Activated CD4-positive, CD25-positive, alpha-beta regulatory T cell treated with anti-CD3 and anti-CD28 coated beads, Interleukin-2, amount 50 U/mL, for 72 hours (primary cell): ENCODE measurements around the gene PNMT.

Experiments used
- DNase-seq: peaks from one replicate; pipeline ENCODE4 v3.0.0; 2021

The PNMT gene, protein sequence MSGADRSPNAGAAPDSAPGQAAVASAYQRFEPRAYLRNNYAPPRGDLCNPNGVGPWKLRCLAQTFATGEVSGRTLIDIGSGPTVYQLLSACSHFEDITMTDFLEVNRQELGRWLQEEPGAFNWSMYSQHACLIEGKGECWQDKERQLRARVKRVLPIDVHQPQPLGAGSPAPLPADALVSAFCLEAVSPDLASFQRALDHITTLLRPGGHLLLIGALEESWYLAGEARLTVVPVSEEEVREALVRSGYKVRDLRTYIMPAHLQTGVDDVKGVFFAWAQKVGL

DNA sequence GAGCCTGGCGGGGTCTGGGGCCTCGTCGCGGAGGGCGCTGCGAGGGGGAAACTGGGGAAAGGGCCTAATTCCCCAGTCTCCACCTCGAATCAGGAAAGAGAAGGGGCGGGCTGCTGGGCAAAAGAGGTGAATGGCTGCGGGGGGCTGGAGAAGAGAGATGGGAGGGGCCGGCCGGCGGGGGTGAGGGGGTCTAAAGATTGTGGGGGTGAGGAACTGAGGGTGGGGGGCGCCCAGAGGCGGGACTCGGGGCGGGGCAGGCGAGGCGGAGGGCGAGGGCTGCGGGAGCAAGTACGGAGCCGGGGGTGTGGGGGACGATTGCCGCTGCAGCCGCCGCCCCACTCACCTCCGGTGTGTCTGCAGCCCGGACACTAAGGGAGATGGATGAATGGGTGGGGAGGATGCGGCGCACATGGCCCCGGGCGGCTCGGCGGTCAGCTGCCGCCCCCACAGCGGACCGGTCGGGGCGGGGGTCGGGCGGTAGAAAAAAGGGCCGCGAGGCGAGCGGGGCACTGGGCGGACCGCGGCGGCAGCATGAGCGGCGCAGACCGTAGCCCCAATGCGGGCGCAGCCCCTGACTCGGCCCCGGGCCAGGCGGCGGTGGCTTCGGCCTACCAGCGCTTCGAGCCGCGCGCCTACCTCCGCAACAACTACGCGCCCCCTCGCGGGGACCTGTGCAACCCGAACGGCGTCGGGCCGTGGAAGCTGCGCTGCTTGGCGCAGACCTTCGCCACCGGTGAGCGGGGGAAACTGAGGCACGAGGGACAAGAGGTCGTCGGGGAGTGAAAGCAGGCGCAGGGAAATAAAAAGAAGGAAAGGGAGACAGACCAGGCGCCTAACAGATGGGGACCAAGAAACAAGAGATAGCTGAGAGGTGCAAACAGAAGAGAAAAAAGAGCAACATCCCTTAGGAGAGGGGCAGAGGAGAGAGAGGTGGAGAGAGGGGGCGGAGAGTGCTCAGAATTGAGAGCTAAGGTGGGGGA lies at the start of gene PNMT:
PNMT (plus strand) TSS at position 509 of the 980 bp plus-strand sequence; CDS start at position 532, 23 bp downstream.
- peak; percentile 71 for DNase-seq

DNA sequence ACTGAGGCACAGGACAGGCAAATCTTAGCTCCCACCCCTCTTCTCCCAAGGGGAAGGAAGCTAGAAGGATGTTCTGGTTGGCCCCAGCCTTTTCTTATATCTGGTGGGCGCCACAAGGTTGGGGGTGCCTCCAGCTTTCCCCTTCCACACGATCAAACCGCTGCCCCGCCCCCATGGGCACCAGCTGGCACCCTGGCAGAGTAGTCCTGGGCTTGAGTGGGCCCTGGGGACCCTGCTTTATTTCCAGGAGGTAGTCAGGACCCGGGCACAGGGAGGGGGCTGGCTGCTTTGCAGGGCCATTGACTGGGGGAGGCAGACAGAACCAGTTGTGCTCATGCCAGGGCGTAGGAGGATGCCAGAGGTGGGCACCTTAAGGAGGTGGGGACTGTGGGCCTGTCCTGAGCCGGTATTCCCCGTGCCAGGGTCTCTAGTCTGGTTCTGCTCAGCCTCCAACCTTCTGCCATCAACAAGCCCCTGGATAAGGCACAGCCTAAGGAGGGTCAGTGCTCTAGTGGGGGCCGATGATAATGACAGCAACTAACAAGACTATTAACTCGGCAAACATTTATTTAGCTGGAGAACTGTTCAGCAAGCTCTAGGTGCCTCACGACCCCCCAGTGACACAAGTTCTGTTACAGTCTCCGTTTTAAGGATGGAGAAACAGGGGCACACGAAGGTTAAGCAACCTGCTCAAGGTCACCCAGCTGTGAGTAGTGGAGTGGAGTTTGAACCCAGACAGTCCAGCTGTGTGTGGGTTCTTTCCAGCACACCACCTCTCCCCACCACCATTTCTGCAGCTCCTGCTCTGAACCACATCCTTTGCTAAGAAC lies 49.1 kb upstream of the PNMT start:
- DNase-seq = no peak

DNA sequence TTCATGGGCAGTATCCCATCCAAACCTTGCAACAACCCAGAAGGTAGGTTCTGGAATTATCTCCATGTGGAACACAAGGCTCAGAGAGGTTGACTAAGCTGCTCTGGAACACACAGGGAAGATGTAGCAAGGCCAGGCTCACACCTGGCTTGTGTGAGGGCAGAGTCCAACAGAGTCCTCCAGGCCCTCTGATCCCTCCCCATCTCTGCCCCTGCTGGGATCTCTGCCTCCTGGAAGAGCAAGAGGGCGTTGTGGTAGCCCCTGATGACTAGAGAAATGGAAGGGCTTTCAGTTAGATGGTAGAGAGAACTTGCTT lies 48.5 kb upstream of the PNMT start:
- no peak for DNase-seq

DNA sequence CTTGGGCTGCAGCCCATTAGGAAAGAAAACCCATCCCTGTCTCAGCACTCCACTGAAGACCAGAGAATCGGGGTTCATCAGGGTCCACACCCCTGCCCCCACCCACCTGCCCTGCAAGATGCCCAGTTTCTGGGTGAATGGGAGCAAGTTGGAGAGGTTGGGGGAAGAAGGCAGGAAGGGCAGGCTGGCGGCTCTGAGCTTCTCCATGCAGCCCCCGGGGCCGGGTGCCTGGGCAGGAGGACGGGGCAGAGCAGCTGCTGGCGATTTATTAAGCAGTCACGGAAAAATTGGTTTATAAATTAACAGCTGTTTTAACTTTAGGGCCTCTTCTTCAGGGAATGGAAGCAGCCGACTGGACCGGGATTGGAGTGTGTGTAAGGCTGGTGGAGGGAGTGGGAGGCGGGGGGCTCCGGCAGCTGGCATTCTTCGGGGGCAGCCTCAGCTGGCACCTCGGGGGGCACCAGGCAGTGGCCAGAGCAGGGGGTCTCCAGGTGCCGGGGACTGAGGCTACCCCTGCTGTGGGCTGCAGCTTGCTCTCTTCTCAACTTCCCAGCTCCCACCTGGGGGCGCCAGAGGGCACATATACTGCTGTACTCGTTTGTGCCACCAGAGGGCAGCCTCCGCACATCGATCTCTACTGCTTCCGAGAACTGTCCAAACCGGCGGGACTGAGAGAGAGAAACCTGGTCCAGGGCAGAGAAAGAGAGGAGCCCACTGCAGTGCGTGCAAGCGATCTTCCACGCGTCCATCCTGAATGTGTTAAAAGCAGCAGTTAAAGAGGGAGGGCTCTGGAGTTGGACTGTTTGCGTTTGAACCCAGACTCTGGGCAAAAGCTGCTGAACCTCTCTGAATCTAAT lies 46.5 kb upstream of the PNMT start:
- DNase-seq = peak; percentile 94

DNA sequence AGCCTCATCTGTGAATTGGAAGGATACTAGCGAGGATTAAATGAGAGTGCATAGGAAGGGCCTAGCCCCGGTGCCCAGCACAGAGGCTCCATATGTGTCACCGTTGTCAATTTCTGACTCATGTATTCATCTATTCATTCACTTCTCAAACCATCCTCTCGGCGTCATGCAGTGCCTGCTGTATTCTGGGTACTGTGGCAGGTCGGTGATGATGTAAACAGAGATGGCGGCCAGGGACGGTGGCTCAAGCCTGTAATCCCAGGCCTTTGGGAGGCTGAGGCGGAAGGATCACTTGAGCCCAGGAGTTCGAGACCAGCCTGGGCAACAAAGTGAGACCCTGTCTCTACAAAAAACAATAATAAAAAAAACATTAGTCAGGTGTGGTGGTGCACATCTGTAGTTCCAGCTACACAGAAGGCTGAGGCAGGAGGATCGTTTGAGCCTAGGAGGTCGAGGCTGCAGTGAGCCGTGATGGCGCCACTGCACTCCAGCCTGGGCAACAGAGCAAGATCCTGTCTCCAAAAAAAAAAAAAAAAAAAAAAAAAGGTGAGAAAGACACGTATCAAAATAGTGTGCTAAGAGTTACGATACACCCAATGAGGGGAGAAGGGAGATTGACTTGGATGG lies 45.8 kb upstream of the PNMT start:
- peak; percentile 51 for DNase-seq

DNA sequence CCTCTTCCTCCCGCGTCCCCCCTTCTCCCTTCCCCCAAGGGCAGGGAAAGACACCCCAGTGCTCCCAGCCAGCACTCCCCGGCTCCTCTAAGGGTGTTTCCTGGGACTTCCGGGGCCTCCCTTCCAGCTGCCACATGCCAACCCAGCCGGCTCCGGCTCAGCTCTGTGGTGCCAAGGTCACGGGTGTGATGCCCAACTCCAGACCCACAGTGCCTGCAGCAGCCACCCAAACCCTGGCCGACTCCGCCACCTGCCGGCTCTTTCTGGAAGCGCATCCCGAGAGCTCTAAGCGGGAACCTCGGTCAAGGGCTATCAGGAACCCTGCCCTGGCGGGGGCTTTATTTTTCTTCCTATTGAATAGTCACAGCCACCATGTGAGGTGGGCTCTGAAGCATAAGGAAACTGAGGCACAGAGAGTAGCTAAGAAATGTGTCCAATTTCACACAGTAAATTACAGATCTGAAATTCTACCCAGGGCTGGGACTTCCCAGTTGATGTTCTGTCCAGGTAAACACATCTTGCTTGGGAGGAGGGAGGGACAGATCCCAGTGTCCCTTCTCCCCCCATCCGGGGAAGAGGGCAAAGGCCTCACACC lies 44.8 kb upstream of the PNMT start:
- peak; percentile 93 for DNase-seq

DNA sequence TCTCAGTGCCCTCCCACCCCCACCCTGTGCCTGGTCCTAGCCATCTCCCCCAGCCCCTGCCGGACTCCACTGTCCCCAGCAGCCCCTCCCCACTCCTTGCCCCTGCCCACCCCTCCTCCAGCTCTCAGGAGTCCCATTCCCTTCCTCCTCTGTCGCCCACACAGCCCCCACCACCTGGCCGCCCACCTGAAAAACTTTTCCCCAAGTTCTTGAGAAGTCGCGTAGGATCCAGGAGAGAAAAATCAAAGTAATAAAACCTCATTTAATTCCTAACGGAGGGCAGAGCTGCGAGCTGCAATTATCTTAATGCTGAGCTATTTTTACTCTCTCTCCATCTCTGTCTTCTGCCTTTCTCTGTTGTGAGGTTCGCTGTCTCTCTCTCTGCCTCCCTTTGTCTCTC lies 43.9 kb upstream of the PNMT start:
- no peak for DNase-seq

DNA sequence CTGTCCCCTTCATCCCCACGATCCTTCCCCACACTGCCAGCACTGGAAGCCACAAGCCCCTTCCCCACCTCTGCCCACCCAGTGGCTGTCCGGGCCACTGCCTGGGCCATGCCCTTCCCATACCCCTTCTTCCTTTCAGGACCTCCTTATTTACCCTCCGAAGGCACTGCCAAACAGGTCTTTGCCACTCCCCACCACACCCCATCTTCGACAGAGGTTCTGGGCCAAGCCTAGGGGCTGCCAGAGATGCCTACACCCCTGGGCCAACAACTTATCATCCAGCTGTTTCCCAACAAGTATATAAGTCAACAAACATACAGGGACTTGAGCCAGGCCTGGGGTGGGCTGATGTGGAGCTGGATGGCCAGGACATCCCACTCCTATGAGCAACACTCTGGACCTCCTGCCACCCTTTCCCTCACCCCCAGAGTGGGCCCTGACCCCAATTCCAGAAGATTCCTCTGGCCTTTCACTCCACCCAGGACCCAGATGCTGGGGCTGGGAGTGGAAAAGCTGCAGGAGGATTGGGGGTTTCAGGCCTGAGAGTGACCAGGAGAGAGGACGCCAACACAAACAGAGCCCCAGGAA lies 43.0 kb upstream of the PNMT start:
- no peak for DNase-seq

DNA sequence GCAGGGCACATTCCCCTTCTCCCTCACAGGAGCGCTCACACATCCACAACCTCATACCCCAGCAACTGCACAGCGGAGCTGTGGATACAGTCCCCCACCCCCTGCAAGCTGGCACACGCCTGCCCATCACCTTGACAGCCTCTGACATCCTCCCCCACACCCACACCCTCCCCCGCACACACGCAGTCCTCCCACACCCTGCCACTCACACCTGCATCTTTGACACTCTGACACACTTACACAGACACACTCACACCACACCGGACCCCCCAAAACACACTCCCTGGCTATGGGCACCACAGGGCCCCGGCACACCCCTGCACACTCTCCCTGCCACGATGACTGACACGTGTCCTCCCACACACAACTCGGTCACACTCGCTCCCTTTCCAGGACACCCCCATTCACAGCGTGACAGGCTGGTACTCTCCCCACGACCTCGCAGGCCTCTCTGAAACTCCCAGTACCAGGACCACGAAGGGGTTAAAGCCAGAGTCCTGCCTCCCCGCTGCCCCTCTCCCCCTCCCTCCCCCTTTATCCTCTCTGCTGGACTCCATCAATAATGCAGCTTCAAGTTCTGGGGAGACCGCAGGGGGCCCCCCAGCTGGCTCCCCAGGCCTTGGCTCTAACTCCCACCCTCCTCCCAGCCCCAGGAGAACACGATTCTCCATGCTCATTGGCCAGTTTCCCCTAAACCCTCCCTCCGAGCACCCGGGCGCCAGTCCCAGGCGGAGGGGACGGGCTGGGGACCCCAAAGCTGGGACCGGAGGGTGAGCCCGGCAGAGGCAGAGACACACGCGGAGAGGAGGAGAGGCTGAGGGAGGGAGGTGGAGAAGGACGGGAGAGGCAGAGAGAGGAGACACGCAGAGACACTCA lies 41.8 kb upstream of the PNMT start, which contains the start of gene PPP1R1B:
PPP1R1B (plus strand) TSS at position 782 of the 876 bp plus-strand sequence. CDS start 441 bp downstream, outside the sequence.
- no peak for DNase-seq

DNA sequence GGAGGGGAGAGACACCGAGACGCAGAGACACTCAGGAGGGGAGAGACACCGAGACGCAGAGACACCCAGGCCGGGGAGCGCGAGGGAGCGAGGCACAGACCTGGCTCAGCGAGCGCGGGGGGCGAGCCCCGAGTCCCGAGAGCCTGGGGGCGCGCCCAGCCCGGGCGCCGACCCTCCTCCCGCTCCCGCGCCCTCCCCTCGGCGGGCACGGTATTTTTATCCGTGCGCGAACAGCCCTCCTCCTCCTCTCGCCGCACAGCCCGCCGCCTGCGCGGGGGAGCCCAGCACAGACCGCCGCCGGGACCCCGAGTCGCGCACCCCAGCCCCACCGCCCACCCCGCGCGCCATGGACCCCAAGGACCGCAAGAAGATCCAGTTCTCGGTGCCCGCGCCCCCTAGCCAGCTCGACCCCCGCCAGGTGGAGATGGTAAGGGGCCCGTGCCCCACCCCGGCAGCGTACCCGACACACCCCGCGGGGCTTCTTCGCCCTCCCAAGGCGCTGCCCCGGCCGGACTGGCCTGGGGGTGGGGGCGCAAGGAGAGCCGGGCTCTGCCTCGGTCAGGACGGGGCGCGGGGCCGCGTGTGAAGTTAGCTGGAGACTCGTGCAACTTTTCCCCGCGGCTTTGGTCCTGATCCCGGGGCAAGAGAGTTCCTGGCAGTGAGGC lies 41.1 kb upstream of the PNMT start:
- no peak for DNase-seq

DNA sequence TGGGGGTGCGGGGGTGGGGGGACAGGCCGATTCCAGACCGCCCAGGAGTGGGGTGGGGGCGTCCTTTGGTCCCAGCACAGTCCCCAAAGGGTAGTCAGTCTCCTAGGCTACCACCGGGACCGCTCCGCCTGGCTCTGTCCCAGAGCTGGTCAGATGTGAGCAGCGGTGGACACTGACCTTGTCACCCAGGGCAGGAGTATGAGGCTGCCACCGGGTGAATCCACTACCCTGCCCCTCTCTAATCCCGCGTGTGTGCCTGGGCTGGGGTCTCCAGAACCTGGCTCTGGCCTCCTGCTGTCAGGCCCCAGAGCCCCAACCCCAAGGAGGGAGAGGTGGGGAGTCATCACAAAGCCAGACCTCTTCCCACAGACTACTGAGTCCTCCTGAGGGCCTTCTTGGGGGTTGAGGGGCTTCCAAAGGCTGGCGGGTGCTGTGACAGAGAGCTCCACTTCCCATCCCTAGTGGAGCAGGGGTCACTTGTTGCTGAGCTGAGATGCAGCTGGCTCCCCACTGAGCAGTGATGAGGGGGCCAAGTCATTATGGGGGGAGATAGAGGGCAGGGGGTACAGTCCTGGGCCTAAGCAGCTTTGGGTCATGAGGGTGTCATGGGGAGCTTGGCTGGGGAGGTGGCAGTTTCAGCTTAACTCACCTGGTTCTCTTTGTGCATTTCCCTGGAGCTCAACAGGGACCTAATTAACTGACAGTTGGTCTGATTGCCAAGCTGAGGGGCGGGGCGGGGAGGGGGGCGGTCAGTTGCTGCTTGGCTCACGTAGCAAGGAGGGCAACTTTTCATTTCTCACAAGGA lies 40.3 kb upstream of the PNMT start:
- DNase-seq = no peak

DNA sequence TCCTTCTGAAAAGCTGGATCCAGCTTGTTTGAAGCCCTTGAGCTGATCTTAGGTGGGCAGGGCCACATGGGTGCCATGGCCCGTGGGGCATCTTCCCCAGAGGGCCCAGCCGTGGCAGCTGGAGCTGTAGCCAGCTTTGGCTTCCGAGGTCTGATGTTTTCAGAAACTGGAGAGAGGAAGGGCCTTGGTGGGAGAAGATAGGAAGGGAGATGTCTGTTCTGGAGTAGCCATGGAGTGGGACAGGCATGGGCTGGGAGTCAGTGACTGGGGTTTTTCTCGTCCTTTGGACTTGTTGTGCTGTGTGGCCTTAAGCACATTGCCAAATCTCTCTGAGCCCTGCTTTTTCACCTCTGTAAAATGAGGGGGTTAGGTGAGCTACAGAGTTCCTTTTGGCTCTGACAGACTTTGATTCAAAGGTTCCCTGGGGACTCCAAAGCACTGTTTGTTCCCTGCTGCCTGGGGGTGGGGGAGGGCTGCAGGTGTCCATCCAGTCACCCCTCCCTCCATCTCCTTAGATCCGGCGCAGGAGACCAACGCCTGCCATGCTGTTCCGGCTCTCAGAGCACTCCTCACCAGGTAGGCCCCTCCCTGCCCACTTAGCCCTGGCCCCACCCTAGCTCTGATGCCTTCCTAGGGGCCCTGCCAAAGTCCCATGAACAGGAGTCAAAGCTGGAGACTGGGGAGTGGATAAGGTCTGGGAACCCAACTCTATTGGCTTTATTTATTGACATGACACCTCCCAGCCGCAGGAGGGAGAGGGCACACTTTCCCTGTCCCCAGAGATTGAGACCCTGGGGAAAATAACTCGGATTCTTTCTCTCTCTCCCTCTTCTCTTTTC lies 39.4 kb upstream of the PNMT start:
- DNase-seq = no peak

DNA sequence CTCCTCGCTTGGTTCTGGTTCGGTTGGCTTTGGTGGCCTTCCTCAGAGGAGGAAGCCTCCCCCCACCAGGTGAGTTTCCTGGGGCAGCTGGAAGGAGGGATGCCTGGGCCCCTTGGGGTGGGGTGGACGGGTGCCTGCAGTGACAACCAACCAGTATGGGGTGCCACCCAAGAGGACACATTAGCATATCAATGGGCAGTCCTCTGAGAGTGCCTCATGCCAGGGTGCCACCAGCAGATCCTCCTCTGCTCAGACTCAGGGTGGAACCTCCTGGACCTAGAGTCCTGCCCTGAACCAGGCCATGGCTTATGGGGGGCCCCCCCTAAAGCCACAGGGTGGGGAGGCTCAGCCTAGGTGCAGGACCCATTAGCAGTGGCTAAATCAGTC lies 38.8 kb upstream of the PNMT start:
- DNase-seq = no peak

DNA sequence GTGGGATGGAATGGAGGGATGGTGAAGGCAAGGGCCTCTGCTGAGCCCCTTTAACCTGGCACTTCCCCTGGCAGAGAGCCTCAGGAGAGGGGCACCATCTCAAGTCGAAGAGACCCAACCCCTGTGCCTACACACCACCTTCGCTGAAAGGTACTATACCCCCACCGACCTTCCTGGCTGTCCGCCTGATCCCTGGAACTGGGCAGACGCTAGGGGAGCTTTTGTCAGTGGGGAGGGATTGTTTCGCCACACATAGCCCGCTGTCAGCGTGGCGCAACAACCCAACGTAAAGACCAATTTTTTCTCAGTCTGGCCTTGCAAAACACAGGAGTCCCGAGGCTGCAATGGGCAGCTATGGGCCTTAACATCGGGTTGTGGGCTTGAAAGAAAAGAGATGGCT lies 38.4 kb upstream of the PNMT start:
- DNase-seq = no peak

DNA sequence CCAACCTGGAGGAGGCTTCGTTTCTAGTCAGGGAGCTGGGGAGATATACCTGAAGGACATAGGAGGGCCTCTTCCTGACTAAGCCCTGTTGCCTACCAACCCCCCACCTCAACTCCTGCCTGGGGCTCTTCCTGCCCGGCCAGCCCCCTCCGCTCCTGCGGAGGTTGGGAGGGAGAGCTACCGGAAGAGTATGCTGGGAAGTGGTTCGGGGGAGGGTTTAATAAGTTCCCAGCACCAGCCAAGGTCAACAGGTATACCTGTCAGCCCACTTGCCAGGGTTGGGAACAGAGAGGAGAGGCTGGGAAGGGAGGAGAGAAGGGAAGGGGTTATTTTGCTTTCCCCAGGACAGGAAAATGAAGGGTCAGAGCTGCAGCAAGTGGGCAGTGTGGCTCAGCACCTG lies 36.9 kb upstream of the PNMT start:
- DNase-seq = no peak

DNA sequence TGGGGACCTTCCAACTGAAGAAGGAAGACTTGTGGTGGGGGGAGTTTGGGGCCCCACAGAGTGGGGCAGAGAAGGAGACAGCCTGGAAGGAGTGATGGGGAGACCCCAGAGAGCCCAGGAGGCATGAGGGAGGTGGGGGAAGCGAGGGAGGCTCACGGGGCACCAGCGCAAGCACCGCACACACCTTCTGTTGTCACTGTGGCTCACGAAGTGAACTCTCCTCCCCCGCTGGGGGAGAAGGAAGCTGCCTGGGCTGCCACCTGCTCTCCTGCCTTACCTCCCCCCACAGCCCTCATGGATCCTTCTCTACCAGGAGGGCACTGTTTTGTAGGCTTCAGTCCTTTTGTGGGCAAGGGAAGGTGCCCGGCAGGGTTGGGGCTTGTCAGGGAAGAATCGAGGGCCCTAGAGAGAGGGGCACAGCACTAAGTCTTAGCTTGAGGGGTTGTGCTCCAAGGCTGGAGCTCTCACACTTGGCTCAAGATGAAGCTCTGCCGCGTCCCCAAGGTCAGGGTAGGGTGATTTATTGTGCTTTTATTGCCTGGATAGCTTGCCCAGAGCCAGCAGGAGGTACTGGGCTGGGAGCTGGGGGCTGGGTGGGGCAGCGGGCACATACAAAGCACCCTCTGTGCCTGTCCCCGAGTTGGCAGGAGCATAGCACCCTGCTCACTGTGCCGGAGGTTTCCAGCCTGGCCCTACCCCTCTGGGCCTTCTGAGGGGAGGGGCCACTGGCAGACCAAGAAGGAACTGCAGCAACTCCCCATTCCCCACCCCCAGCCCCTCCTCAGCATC lies 35.9 kb upstream of the PNMT start:
- no peak for DNase-seq
